LoVo (cell line): ENCODE data around the gene AAR2.

Experiments used
- DNase-seq: peaks from one replicate; pipeline ENCODE4 v3.0.0-alpha.2; 2016; ENCODE audit warnings: low spot score

AAR2 gene

DNA sequence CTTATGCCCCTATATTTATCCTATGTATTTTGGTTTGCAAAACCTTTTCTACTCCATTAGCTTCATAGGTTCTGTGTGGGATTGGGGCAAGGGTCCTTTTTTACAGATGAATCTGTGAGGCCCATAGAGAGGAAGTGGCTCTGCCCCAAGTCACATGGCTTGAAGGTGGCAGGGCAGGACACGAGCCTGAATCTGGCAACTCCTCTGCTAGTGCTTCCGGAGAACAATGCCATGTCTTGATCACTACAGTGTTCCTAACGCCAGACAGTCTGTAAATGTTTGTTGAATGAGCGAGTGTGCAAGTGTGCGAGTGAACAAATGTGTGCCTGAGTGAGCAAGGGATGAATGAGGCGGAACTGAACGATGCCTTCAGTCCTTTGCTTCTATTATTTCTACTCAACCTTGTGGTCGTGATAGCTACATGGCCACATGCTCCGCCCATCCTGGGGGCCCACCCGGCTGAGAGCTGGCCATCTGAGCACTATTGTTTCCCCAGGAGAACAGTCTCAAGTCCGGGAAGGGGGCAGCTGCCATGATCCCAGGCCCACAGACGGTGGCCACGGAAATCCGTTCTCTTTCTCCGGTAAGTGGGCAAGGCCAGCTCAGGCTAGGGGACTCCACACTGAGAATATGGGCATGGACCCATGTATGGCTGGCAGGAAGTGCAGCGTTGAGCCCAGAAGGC lies 17.8 kb upstream of the AAR2 start:
- DNase-seq = no peak

DNA sequence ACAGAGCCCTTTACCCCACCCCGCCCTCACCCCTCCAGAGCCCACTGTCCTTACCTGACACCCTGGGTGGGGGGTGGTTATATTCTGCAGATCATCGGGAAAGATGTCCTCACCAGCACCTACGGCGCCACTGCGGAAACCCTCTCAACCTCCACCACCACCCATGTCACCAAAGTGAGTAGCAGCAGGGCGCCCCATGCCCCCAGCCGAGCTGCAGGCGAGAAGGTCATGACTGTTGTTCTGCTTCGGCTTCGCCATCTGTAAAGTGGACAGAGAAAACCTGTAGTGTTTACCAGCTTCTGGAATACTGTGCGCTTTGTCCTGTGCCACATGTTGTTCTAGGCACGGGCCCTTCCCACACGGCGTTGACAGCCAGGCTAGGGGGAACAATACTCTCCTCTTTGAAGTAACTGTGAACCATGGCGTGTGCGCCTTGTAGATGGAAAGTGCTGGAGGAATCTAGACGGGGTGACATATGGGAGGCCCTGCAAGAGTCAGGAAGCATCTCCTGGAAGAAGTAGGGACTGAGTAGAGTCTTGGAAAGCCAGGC lies 16.5 kb upstream of the AAR2 start:
- no peak for DNase-seq

DNA sequence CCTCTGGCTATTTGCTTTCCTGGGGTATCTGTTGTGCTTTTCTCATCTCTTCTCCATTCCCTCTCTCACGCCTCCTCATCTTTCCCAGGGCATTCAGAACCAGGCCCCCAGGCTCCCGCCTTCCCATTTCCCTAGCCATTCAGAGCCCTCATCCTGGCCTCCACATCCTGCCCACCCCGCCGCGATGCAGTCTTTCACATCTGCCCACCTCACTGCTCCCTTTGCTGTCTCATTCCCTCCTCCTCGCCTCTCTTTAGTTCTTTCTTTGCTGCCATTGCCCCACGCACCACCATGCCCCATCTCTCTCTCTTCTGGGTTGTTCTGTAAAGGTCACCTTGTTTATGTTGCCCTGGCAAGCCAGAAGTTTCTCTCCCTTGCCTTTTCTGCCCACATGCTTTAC lies 10.6 kb upstream of the AAR2 start:
- DNase-seq = no peak

DNA sequence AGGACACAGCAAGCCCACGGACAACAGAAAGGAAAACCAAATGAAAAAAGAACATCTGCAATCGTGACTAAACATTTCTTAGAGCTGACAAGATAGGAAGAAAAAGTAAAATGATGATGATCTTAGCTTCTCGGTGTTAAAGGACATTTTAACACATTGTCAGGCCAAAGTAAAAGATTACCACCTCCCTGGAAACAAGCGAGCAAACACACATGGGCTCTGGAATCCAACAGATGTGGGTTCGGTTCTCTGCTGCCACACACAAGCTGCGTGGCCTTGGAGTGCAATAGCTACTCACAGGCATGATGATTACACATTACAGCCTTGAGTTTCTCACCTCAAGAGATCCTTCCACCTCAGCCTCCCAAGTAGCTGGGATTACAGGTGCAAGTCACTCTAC lies 7.5 kb upstream of the AAR2 start:
- DNase-seq = no peak

DNA sequence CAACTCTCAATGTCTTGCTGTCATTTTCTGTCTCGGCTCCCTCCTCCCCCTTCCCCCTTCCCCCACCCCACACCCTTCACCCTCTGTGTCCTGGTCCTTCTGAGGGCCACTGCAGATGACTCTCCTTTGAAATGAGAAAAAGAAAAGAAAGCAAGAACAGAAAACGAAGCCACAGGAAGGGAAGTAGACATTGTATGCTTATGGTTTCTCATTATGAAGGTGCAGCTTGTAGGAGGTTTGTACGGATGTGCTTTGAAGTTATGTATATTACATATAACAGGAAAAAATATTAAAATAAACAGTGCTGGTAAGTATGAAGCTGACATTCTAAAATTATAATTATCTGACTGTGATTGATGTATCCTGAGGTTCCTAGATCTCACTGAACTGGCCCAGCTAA lies 6.3 kb upstream of the AAR2 start:
- DNase-seq = no peak

DNA sequence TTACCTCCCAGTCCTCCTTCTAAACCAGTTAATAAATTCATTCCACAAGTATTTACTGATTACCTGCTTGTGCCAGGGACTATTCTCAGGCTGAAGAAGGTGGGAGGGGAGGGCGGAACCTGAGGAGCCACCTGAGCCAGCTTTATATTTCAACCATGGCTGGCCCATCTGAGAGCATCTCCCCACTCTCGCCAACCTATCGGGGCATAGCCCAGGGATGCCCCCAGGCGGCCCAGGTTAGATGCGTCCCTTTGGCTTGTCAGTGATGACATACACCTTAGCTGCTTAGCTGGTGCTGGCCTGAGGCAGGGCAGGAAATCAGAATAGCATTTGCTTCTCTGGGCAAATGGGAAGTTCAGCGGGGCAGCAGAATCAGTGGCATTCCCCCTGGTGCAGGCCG lies 4.9 kb upstream of the AAR2 start:
- DNase-seq = no peak

DNA sequence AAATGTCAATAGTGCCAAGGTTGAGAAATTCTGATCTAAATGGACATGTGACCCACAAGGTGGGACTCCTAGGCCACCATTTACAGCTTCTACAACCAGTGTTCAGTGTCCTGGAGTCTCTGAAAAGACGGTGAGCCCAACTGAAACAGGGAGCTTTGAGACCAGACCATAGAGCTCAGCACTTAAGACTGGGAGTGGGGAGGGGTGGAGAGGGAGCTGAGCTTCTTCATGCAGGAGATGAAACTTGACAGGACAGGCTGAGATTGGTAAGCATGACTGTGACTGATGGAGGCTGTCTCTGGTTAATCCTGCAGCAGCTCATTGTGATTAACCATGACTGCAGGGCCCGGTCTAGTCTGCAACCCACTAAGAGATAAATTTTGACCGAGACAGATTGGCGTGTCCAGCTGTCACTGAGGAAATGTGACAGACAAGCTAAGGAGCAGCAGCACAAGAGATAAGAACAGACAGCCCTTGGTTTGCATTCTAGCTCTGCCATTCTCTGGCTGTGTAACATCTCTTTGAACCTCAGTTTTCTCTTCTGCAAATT lies 1.4 kb upstream of the AAR2 start:
- no peak for DNase-seq

DNA sequence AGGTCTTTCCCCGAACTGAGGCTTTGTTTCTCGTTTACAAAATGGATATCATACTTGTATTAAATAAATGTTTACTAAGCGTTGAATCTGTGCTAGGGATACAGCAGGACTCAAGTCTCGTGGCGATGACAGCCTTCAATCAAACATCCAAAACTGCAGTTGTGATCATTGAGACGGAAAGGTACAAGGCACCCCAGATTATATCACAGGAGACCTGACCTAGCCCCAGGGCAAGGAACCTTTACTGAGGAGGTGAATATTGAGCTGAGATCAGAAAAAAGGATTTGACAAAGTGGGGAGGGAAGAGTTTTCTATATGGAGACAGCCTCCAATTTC lies 476 bp downstream of the AAR2 start:
- DNase-seq = no peak

DNA sequence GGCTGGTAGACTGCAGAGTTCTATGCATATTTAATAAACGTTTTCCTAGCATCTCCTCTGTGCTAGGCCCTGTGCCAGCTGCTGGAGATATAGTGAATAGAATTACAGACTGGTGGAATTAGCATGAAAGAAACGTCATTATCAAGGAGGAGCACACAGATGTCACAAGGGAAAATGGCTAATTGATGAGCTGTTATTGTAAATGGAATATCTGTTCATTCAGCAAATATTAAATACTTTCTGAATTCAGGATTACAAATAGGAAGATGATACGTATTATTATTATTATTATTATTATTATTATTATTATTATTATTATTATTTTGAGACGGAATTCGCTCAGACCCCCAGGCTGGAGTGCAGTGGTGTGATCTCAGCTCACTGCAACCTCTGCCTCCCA lies 1.2 kb downstream of the AAR2 start:
- DNase-seq = no peak

DNA sequence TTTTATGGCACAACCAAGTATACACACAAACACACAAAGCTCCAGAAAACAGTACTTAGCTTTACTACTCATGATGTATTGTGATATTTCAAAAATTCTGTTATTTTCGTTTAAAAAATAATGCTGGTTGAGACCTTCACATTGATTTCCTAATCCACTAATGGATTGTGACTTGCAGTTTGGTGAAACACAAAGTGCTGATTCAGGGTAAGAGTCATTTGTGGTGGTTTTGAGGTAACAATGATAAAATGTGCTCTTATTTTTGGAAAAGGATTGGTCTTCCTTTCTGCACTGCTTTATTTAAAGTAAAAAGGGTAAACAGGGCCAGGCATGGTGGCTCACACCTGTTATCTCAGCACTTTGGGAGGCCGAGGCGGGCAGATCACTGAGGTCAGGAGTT lies 1.9 kb downstream of the AAR2 start:
- DNase-seq = no peak

DNA sequence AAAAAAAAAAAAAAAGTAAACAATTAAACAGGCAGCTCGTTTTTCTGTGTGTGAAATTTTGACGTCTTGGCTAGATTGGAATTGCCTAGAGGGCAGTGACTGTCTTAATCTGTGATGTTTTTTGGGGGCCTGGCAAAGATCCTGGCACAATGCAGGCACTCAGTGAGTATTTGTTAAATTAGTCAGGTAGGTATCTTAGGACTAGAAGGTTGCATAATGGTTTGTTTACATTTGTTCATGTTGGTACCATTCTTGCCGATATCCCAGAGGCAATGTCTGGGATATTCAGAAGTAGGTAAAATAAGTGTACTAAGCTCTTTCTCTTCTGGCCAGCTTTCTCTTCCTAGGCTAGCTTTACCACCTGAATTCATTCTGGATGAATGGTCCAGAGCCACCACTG lies 2.5 kb downstream of the AAR2 start:
- no peak for DNase-seq

DNA sequence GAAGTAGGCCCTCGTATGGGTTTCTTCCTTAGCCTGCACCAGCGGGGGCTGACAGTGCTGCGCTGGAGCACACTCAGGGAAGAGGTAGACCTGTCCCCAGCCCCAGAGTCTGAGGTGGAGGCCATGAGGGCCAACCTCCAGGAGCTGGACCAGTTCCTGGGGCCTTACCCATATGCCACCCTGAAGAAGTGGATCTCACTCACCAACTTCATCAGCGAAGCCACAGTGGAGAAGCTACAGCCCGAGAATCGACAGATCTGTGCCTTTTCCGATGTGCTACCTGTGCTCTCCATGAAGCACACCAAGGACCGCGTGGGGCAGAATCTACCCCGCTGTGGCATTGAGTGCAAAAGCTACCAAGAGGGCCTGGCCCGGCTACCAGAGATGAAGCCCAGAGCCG lies 3.8 kb downstream of the AAR2 start:
- no peak for DNase-seq

DNA sequence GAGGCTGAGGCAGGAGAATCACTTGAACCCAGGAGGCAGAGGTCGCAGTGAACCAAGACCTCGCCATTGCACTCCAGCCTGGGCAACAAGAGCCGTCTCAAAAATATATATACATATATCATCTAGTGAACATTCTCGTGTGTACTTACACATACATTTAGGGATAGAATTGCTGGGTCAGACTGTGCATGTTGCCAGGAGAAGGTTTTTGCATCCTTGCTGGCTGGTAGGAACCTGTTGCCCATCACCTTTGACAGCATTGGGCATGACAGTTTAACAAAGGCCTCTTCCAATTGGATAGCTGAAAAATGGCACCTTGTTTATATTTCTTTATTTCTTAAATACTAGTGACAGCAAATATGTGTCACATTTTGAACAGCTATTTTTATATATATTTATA lies 5.4 kb downstream of the AAR2 start:
- DNase-seq = no peak

DNA sequence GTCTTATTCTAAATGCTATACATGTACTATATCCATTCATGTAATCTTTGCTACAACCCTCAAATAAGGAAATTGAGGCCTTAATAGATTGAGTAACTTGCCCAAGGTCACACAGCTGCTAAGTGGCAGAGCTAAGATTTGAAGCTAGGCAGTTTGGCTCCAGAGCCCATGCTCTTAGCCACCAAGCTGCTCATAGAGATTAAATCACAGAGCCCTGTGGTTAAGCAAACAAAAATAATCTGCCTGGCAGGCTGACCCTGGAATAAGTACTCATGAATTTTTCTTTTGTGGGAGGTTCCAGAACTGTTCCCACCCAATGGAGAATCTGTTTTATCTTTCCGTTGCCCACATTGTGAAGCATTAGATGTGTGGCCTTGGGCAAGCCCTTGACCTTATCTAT lies 7.4 kb downstream of the AAR2 start:
- DNase-seq = no peak

DNA sequence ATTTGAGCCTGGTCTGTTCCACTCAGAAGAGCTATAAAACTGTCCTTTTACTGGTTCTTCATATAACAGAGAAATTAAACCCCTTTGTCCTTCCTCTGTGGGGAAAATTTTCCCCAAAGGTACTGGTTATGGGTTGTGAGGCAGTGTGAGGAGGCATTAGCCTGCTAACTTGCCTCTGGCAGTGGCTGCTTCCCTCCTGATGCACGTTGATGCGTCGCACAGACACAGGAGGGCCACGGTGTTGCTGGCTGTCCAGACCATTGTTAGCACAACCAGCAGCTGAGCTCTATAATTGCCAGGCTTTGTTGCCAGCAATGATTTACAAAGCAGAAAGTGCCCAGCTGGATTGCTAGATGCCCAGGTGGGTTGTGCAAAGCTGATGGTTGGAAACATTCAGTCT lies 10.1 kb downstream of the AAR2 start:
- DNase-seq = no peak

DNA sequence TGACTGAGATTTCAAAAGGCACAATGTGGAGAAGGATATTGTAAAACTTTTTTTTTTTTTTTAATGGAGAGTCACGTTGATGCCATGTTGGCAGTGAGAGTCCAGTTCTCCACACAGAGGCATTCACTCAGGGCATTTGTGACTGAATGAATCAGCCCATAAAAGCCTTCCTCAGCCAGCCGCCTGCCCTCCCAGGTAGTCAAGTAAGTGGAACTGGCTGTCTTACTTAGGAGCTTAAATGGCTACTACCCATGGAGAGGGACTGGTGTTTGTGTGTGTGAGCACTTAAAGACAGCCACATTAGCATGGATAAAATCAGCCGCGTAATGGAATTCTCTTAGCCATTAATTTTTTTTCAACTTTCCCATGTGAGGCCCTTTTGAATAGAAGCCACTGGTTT lies 12.6 kb downstream of the AAR2 start:
- no peak for DNase-seq

DNA sequence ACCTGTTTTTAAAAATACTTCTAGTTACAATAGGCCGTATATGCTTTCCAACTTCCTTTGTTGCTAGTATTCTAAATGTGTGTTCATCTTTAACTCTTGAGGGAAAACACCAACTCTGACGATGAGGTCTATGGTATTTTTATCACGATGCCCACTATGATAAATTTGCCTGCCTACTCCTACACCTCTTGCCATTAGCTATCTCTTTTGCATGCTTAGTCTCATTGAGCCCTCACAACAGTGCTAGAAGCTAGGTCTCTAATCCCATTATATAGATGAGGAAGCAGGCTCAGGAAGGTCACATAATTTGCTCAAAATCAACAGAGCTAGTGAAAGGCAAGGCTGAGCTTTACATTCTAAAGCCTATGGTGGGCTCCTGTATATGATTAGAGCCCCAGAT lies 13.2 kb downstream of the AAR2 start:
- DNase-seq = no peak

DNA sequence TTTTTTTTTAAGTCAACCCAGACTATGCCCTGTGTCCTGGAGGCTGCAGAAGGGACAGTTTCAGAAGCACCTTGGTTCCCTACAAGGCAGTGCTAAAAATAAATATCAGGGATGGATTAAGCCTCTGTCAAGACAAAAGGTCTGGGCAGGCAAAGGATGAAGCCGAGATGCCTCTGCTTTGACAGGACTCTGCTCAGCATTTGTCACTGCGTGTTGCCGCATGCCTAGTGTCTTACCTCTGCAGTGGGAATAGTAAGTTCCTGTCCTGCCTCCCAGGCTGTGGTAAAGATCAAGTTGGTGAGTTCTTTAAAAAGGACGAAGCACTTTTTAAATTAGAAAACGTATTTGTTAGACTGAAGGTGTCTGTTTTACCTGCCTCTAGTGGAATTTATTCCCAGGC lies 15.1 kb downstream of the AAR2 start:
- no peak for DNase-seq

DNA sequence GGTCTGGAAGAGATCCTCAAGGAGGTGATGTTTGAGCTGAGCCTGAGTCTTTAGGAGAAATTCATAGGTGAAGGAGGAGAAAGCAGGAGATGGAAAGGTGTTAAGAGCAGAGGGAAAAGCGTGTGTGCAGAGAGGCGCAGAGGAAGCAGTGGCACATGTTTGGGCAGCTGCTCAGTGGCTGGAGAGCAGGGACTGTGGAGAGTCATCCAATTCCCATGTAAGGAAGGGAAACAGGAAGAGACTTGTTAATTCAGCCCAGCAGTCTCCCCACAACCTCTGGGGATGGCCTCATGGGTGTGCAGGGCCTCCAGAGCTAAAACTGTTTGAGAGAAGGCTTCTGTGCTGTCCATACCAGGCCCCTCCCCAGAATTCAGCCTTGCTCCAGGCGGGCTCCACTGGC lies 16.2 kb downstream of the AAR2 start:
- no peak for DNase-seq

DNA sequence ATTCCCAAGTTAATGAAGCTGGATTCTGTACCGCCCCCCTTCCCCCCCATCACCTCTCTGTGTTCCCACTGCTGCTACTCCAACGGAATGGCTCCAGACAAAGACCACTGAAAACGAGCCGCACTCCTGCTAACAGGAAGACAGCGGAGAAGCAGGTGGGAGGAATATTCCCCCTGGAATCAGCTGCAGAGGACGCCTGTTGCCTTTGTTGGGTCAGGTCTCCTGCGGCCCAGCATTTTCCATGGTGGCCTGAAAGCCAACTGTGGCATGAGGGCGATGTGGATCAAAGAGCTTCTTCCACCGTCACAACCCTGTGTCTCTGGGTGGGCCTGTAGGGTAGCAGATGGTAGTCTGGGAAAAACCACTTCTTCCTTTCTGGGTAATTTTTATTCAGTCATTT lies 16.8 kb downstream of the AAR2 start:
- no peak for DNase-seq

DNA sequence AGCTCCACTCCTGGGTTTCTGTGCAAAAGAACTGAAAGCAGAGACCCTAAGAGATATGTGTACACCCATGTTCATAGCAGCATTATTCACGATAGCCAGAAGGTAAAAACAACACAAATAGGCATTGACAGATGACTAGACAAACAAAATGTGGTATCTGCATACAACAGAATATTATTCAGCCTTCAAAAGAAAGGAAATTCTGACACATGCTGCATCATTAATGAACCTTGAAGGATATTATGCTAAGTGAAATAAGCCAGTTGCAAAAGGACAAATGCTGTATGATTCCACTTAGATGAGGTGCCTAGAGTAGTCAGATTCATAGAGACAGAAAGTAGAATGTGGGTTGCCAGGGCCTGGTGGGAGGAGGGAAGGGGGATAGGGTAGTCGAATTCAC lies 17.8 kb downstream of the AAR2 start:
- DNase-seq = no peak

DNA sequence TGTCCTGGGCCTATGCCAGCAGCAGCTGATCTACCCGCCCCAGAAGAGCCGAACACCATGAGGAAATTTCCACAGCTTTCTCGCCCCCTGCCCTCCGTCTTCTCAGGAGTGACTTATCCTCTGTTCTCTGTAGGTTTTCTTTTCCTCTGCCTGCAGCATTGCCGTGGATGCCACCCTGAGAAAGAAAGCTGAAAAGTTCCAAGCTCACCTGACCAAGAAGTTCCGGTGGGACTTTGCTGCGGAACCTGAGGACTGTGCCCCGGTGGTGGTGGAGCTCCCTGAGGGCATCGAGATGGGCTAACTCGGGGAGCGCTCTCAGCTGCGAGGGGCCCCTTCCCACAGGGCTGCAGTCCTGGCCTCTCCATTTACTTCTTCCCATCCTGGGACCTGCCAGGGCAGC lies 19.2 kb downstream of the AAR2 start:
- DNase-seq = no peak

DNA sequence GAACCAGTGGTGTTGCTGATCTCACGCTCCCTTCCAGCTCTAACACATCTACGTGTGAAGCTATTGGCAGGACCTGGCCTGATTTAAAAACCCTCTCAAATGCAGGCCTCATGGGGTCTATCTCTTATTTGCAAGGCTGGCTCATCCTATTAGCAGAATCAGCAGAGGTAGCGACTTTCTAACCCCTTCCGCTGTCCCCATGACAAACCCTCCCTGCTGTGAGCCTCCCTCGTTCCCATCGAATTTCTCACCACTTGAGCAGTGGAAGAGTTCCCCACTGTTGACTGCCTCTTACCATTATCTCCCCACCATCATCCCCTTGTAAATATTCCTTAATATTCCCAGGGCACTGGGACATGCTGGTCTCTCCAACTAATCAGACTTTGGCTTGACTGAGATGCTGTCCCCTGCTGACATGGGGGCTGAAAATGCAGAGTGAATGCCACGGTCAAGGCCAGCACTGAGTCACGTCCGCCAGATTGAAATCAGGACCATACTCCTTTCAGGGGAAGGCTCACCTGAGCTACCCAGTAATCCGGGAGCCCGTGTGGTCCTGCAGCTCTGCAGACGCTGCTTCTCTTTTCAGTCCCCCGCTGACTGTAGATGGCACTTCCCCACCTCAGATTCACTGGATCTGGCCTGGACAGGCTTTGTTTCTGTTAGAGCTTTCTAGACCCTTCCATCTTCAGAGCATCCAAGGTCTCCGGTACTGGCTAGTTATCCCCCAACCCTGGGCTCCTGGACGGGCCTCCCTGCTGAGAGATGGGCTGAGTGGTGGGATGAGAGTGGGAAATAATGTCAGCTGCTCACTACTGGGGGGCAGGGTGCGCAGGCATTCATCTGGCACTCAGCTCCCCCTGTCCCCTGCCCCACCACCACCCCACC lies 23.1 kb downstream of the AAR2 start:
- DNase-seq = no peak
